Activated naive CD4-positive, alpha-beta T cell treated with Interleukin-2 at 50 U/mL for 16 hours (primary cell): ENCODE measurements around the gene PARD6B.
A peak's percentile ranks its signal among the peaks of the same experiment; 100 is the strongest.

Experiments used
- DNase-seq: peaks from one replicate; pipeline ENCODE4 v3.0.0-alpha.2; 2020

The PARD6B gene

GRCh38 chr20:50724851-50725723, 6.3 kb upstream of the PARD6B start:
- peak; percentile 85 for DNase-seq

DNA sequence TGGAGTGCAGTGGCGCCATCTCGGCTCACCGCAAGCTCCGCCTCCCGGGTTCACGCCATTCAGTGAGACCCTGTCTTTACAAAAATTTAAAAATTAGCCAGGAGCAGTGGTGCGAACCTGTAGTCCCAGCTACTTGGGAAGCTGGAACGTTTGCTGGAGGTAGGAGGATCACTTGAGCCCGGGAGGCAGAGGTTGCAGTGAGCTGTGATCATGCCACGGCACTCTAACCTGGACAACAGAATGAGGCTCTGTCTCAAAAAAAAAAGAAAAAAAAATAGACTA, 5.7 kb upstream of the PARD6B start:
- DNase-seq = no peak

DNA sequence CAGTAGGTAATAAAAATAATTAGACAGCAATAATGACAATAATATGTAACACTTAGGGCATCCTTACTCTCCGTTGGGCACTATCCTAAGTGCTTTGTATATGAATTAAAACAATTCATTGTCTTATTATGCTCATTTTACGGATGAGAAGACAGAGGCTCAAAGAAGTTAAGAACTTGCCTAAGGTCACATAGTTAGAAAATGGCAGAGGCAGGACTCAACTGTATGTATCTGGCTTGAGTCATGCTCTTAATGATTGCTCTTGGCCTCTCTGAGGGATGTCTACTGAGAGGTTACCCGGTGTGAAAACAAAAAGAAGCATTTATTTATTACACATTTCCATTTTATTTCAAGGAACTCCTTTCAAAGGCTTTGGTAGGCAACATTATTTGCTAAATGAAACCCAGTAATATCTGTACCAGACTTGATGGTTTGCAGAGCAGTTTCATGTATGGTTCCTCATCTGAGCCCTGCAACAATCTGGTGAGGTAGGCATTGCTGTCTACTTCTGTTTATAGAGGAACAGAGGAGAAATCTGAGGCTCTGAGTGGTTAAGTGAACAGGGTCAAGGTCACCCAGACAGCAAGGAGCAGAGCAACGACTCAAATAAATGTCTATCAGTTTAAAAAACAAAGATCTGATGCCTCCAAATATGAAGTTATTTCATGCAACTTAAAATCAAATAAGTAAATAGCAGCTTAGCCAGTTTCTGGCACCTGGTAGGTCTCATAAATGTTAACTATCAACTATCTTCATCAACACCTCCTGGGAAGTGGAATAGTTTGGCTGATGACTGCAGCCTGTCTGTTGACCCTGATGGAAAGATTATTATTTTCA, 4.2 kb upstream of the PARD6B start:
- no peak for DNase-seq

GRCh38 chr20:50727792-50728485, 3.4 kb upstream of the PARD6B start:
- no peak for DNase-seq

DNA sequence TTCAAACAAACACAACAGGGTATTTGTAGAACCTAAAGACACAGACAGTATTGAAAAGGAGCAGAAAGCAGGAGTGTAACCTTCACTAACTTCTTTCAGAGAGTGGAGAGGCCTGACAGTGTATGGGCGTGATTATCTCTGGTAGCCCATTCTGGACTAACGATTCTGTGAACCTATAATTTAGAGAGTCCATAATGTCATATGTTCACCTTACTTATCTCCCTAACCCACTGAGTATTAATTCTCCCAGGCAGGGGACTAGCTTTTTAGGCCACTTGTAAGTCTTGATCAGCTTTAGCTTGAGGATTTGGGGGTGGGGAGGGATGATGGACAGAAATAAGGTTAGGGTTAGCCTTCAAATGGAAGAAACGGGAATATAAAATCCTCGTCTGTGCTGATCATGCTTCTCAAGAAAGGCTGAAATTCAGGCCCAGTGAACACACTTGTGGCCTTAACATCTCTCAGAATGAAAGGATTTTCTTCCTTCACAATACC, 2.8 kb upstream of the PARD6B start:
- no peak for DNase-seq

DNA sequence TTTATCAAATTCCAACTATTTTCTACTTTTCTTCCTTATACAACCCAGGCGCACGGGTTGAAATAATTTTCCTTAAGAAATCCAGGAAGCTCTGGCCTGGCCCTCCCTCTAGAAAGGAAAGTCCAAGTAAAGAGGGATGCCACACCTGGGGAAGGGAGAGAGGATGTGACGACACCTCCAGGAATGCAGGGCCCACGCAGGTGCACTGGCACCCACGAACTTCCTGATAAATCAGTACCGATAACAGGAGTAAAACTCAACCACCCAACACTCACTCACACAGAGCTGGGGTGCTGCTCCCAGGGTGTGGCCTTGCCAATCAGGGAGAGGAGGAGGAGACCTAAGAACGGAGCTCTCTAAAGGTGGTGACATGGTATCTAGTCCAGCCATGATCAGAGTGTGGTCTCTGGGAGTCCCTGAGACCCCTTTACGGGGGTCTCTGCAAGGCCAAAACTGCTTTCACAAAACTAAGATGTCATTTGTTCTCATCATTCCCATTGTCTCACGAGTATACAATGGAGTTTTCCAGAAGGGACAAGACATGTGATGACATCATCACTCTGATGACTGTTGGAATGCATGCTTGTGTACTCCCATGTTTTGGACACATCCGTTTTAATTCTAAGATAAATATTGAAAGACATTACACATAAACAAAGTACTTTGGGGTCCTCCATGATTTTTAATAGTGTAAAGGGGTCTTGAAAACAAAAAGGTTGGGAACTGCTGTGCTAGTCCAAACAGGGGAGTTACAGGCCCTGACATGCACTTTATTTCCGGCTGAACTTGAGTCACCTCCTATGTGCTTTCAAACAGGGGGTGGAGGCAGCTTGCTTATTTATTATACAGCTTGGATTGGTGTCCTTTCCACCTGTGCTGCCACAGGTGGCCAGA, 2.2 kb upstream of the PARD6B start:
- DNase-seq = no peak

GRCh38 chr20:50729901-50730764, 1.2 kb upstream of the PARD6B start:
- DNase-seq = no peak

- DNase-seq = no peak
Observed at GRCh38 chr20:50730765-50731054, 670 bp upstream of the PARD6B start.

DNA sequence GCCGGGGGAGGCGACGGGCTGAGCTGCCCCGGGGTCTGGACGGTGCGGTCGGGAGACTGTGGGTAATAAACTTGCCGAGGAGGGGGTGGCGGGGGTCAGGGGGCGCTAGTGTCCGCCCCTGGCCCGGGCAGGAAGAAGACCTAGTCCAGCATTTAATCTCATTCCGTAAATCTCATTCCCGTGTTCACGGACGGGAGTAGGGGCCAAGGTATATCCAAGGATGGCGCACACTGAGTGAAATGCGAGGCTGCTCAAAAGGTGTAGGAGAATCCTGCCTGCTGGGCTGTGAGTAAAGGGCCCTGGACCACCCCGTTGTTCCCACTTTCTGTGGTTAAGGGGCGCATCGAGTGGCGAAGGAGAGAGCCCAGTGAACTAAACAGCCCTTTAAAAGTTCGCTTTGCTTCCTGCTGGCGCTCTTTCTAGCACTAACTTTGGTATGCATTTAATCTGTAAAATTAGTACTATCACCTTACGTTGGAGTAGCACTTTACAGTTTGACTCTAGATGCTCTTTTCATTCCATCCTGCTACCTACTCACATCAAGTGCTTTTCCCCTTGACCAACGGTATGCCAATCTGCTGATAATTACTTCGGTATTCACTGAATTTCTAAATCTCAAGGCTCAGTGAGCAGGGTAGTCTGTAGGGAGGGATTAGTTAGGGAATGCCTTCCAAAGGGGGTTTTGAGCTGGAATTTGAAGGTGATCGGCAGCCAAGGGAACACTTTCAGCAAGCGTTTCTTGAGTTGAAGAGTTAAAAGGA, 730 bp downstream of the PARD6B start:
- DNase-seq = no peak

DNA sequence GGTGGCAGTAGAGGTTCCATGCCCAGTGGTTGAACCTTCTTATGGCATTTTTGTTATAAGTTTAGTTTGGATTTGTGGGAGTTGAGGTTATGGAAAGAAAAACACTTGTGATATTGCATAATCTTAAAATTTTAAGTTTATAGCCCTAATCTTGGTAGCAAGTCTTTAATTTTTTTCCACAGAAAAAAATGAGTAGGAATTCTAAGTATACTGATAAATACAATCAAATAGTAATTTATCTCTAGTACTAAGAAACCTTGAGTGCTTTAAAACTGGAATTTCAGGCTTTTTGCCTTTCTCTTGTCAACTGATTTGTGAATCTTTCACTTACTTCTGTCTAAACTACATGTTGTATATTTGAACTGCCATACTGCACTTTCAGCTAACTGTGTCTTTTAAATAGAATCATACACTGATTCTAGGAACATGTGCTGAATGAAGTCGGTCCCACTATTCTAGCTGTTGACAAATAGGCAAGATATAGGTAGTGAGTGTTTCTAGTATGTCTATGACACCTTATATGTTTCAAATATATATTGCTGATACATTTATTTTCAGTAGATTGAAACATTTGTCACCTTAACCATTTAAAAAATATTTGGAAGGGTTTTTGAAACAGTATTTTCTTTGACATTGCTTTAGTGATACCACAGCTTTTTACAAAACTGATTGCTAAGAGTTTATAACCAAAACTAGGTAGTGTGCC, 2.4 kb downstream of the PARD6B start:
- no peak for DNase-seq

DNA sequence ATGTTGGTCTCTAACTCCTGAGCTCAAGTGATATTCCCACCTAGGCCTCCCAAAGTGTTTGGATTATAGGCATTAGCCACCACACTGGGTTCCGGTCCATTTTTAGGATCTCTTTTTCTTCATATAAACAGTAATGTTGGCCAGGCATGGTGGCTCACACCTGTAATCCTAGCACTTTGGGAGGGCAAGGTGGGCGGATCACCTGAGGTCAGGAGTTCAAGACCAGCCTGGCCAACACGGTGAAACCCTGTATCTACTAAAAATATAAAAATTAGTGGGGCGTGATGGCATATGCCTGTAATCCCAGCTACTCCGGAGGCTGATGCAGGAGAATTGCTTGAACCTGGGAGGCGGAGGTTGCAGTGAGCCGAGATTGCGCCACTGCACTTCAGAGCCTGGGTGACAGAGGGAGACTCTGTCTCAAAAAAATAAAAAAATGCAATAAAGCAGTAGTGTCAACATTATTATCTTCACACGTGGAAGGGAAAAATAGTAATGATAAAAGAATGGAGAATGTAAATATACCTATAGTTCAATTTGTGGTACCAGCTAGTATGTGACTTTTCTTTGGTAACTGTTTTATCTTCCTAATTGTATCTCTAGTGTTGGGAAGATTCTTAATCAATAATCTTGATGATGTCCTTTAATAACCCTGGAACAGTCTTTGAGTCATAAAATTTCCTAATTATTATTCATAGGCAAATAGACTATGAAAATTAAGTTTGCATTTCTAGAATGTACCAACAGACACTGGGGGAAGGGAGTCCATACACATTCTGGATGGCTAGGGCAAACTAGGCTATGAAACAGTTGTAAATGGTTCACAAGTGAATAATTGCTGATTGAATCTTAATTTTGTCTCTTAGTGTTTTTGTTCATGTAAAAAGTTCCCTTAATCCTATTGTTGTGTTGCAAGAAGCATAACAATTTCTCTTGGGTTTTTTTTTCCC, 3.6 kb downstream of the PARD6B start:
- DNase-seq = no peak

- no peak for DNase-seq
Observed at GRCh38 chr20:50735813-50736212, 4.4 kb downstream of the PARD6B start.

- no peak for DNase-seq
Observed at GRCh38 chr20:50737352-50737751, 6.0 kb downstream of the PARD6B start.

DNA sequence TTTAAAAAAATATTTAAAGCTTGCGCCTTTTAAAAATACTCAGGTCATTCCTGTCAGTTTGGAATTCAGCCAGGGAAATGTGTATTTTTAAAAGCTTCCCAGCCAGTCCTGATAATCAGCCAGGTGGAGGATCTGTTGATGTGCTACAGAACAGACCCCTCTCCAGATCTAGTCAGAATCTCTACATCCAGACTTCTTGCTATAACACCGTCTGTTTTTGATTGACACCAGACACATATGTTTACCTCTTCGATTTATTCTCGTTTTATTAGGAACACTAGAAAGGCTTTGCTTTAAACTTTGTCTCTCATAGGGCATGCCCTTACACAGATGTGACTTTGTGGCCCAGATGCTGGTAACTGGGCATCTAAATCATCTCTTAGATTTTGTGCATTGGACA, 11.7 kb downstream of the PARD6B start:
- DNase-seq = no peak

- DNase-seq = no peak
Observed at GRCh38 chr20:50744143-50744792, 12.9 kb downstream of the PARD6B start.

DNA sequence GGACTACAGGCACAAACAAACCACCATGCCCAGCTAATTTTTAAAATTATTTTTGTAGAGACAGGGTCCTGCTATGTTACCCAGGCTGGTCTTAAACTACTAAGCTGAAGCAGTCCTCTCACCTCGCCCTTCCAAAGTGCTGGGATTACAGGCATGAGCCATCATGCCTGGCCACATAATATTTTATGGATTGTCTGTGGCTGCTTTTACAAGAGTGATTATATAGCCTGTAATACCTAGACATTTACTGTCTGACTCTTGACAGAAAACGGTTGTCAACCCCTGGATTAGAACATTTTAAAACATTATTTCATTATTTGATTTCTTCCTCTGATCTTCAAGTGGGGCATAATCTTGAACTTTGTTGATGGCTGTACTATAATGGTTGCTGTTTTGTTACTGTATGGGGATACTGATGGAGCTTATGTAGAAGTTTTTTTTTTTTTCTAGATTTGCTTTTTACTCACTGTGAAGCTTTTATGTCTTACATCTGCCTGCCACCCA, 14.3 kb downstream of the PARD6B start:
- DNase-seq = no peak

DNA sequence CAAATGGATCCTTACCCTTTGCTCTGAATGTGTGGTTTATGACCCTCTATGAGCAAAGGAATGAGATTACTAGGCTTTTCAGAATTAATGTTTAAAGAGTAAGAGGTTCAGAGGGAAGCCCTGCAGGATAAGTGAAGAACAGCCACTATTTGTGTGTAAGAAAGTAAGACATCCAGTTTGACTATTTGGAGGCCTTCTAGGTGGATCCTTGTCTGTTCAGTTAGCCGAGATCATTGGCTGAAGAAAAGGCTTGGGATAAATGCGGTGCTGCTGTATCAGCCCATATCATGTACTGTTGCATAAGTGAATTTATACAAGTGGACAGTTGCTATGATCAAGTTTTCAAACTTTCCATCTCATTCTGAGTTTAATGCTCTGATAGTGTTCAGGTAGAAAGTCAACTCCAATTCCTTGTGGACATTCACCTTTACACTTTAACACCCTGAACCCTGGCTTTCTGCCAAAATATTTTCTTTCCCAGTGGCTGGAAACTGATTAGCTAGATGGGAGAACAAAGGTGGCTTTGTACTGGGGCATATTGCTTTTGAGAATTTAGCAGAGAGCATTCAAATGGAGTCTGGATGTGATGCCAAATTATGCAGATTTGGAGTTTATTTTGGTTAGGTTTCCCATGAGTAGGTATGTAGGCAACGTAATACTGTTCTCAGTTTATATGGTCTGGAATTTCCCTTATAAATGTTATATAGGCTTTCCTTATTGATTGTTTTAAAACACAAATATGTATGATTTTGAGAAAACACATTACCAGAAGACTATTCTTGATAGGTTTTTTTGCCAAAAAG, 15.0 kb downstream of the PARD6B start:
- no peak for DNase-seq
